MM.1S (cell line): Measurements from ENCODE around the gene AKAP1.

Experiments
- DNase-seq: peaks from one replicate; pipeline ENCODE4 v3.0.0-alpha.2; 2015
- H2AFZ ChIP-seq: fragments of 300-600 bp; sonication (generic); 2 replicates; pipeline ENCODE4 v1.6.0; 2016; ENCODE audit warnings: antibody characterized with exemption, low read length
- H3F3A ChIP-seq: fragments of 300-600 bp; sonication (generic); 2 replicates; pipeline ENCODE4 v1.6.1; 2016; ENCODE audit warnings: mild to moderate bottlenecking, antibody characterized with exemption, low read length, moderate library complexity, mixed read lengths; ENCODE audit not compliant: insufficient read depth
- H3K27ac ChIP-seq: fragments of 300-600 bp; sonication (generic); 2 replicates; pipeline ENCODE4 v1.5.1; 2016; ENCODE audit warnings: mild to moderate bottlenecking, low read length
- H3K27me3 ChIP-seq: fragments of 300-600 bp; sonication (generic); replicated peaks from 2 replicates; pipeline ENCODE4 v1.6.0; 2016; ENCODE audit warnings: low read length; ENCODE audit not compliant: insufficient read depth
- H3K36me3 ChIP-seq: fragments of 300-600 bp; sonication (generic); replicated peaks from 2 replicates; pipeline ENCODE4 v1.6.1; 2016; ENCODE audit warnings: mild to moderate bottlenecking, low read length, mixed read lengths; ENCODE audit not compliant: insufficient read depth
- H3K4me1 ChIP-seq: fragments of 300-600 bp; sonication (generic); 2 replicates; pipeline ENCODE4 v1.6.1; 2016; ENCODE audit warnings: low read length, mixed read lengths
- H3K4me2 ChIP-seq: fragments of 300-600 bp; sonication (generic); 2 replicates; pipeline ENCODE4 v1.6.0; 2016; ENCODE audit warnings: low read depth, low read length
- H3K4me3 ChIP-seq: fragments of 300-600 bp; sonication (generic); 2 replicates; pipeline ENCODE4 v1.5.1; 2016; ENCODE audit warnings: low read length, mixed read lengths
- H3K79me2 ChIP-seq: fragments of 300-600 bp; sonication (generic); 2 replicates; pipeline ENCODE4 v1.6.1; 2016; ENCODE audit warnings: mixed run types, low read length, mixed read lengths
- H3K9ac ChIP-seq: fragments of 300-600 bp; sonication (generic); 2 replicates; pipeline ENCODE4 v1.6.1; 2016; ENCODE audit warnings: low read length, mixed read lengths
- H3K9me2 ChIP-seq: fragments of 300-600 bp; sonication (generic); replicated peaks from 2 replicates; pipeline ENCODE4 v1.6.1; 2016; ENCODE audit warnings: mild to moderate bottlenecking, low read length, mixed read lengths; ENCODE audit not compliant: insufficient read depth
- H3K9me3 ChIP-seq: fragments of 300-600 bp; sonication (generic); replicated peaks from 2 replicates; pipeline ENCODE4 v1.6.1; 2016; ENCODE audit warnings: mild to moderate bottlenecking, low read length, mixed read lengths; ENCODE audit not compliant: insufficient read depth
- H4K20me1 ChIP-seq: fragments of 300-600 bp; sonication (generic); 2 replicates; pipeline ENCODE4 v1.6.1; 2016; ENCODE audit warnings: mild to moderate bottlenecking, low read length, moderate library complexity, mixed read lengths; ENCODE audit not compliant: insufficient read depth
- EZH2 ChIP-seq: fragments of 300-600 bp; sonication (generic); optimal IDR thresholded peaks from 2 replicates; pipeline ENCODE3; 2017; ENCODE audit warnings: low read depth, mild to moderate bottlenecking, antibody characterized with exemption, low read length, mixed read lengths
- EZH2phosphoT487 ChIP-seq: fragments of 300-600 bp; sonication (generic); IDR thresholded peaks from 2 replicates; pipeline ENCODE4 v1.6.1; 2018; ENCODE audit warnings: antibody characterized with exemption, low read length
- TF ChIP-seq, protein P1 (sequence below): fragments of 300-600 bp; sonication (generic); IDR thresholded peaks from 2 replicates; pipeline ENCODE4 v1.5.1; 2016; ENCODE audit warnings: antibody characterized with exemption, low read length, mixed read lengths

The AKAP1 gene

DNA sequence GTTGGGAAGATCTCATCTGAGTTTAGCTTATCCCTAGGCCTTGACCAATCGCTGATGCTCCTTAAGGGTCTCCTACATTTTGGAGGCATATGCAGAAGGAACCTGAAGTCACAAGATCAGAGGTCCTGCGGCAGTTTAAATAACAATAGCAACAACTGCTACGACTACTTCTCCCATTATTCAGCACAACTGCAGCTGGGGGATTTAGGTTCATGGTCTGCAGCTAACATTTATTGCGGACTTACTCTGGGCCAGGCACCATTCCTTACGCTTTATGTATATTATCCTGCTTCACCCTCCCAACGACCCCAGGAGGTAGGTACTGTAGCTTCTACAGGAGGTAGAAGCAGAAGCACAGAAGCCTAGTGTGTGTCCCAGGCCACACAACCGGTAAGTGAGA lies 59.5 kb downstream of the AKAP1 start:
- Histone ChIP-seq H3K79me2 (no peaks in the 10 kb centered on the region), H3K9me3 (no peaks in the 10 kb centered on the region), H3K4me1 (no peaks in the 10 kb centered on the region), H3K27me3 (no peaks in the 10 kb centered on the region), H3K27ac (no peak overlapping the region), H3K9me2 (no peaks in the 10 kb centered on the region), H3K4me2 (no peak overlapping the region), H2AFZ (no peak overlapping the region), H3K36me3 (no peaks in the 10 kb centered on the region), H3K4me3 (no peak overlapping the region), H3F3A (no peaks in the 10 kb centered on the region), H4K20me1 (no peaks in the 10 kb centered on the region), H3K9ac (no peak overlapping the region)
- no peak for DNase-seq
- TF ChIP-seq EZH2 (no peak), EZH2phosphoT487 (no peak)
- TF ChIP-seq, protein P1, sequence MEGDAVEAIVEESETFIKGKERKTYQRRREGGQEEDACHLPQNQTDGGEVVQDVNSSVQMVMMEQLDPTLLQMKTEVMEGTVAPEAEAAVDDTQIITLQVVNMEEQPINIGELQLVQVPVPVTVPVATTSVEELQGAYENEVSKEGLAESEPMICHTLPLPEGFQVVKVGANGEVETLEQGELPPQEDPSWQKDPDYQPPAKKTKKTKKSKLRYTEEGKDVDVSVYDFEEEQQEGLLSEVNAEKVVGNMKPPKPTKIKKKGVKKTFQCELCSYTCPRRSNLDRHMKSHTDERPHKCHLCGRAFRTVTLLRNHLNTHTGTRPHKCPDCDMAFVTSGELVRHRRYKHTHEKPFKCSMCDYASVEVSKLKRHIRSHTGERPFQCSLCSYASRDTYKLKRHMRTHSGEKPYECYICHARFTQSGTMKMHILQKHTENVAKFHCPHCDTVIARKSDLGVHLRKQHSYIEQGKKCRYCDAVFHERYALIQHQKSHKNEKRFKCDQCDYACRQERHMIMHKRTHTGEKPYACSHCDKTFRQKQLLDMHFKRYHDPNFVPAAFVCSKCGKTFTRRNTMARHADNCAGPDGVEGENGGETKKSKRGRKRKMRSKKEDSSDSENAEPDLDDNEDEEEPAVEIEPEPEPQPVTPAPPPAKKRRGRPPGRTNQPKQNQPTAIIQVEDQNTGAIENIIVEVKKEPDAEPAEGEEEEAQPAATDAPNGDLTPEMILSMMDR: no peak

DNA sequence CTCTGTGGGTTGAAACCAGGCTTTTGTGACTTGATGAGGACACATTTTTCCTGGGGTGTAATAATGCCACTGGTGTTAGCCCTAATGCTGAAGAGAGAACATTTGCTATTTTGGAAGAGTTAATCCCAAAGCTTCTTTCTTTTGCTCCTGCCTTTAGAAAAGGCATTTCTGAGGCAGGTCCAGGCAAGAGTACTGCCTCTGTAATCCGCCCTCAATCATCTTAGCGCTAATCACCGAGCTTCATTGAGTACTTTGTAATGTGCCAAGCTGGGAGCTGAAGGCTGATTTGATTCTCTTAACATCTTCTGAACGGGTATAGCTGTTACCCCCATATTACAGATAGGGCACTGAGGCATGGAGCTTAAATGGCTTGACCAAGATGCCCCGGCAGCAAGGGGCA lies 60.3 kb downstream of the AKAP1 start:
- Histone ChIP-seq H3F3A (no peaks in the 10 kb centered on the region), H3K27me3 (no peaks in the 10 kb centered on the region), H3K4me1 (no peaks in the 10 kb centered on the region), H2AFZ (no peak overlapping the region), H3K79me2 (no peaks in the 10 kb centered on the region), H4K20me1 (no peaks in the 10 kb centered on the region), H3K9me3 (no peaks in the 10 kb centered on the region), H3K27ac (no peak overlapping the region), H3K36me3 (no peaks in the 10 kb centered on the region), H3K4me2 (no peak overlapping the region), H3K9ac (no peak overlapping the region), H3K4me3 (no peak overlapping the region), H3K9me2 (no peaks in the 10 kb centered on the region)
- TF ChIP-seq, protein P1: no peak
- TF ChIP-seq EZH2 (no peak), EZH2phosphoT487 (no peak)
- no peak for DNase-seq

DNA sequence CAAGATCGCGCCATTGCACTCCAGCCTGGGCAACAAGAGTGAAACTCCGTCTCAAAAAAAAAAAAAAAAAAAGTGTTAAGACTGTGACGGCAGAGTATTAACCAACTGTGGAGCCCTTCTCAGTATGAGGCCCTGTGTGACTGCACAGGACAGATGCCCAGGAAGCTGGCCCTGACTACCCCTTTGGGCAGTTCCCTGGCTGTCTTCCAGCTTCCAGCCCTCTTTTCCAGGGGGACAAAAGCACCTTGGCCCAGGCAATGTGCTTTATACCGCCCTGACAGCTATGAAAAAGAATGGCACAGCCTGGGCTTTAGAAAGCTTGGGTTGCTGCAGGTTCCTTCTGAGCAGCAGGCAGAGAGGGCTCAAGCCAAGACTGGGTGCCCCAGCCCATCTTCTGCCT lies 61.2 kb downstream of the AKAP1 start:
- DNase-seq: no peak
- no peaks in the 10 kb centered on the region for H3K79me2 ChIP-seq
- no peaks in the 10 kb centered on the region for H3K4me1 ChIP-seq
- no peaks in the 10 kb centered on the region for H3F3A ChIP-seq
- H3K4me2 ChIP-seq: no peak overlapping the region
- no peak overlapping the region for H3K27ac ChIP-seq
- H2AFZ ChIP-seq: no peak overlapping the region
- no peak overlapping the region for H3K9ac ChIP-seq
- no peaks in the 10 kb centered on the region for H4K20me1 ChIP-seq
- no peak overlapping the region for H3K4me3 ChIP-seq
- no peaks in the 10 kb centered on the region for H3K27me3 ChIP-seq
- H3K9me2 ChIP-seq: no peaks in the 10 kb centered on the region
- TF ChIP-seq, protein P1: no peak
- TF ChIP-seq EZH2phosphoT487 (no peak), EZH2 (no peak)
- no peaks in the 10 kb centered on the region for H3K9me3 ChIP-seq
- H3K36me3 ChIP-seq: no peaks in the 10 kb centered on the region
